ENCODE data around the gene BCAS2. TPM values are rescaled to one million over a fixed set of nuclear protein-coding genes. Genes with fewer than 3 reads are reported as not detected.

Gene BCAS2
- total RNA-seq, 1 donor from 2014 or later: 58.4 TPM

GRCh38 chr1:114558544-114558943 is 22.9 kb downstream of the BCAS2 start:
- TF ChIP-seq CTCF (IDR thresholded peaks at IDR 0.05; ENCODE audit: insufficient read depth, low read length, poor library complexity, severe bottlenecking): no peak
- DNase-seq (ENCODE audit: low read depth): no peak
- no peak overlapping the region for H3K4me3 ChIP-seq (ENCODE audit: low read depth, low read length)
- H3K27me3 ChIP-seq (ENCODE audit: control insufficient read depth, insufficient read depth, low read length): no peaks in the 10 kb centered on the region
- no peaks in the 10 kb centered on the region for H3K36me3 ChIP-seq (ENCODE audit: control insufficient read depth, insufficient read depth, low read length)

GRCh38 chr1:114554577-114554976 is 26.8 kb downstream of the BCAS2 start:
- TF ChIP-seq CTCF (IDR thresholded peaks at IDR 0.05; ENCODE audit: insufficient read depth, low read length, poor library complexity, severe bottlenecking): no peak
- Histone ChIP-seq H3K36me3 (ENCODE audit: control insufficient read depth, insufficient read depth, low read length) (no peaks in the 10 kb centered on the region), H3K27me3 (ENCODE audit: control insufficient read depth, insufficient read depth, low read length) (no peaks in the 10 kb centered on the region), H3K4me3 (ENCODE audit: low read depth, low read length) (no peak overlapping the region)
- DNase-seq (ENCODE audit: low read depth): no peak

DNA sequence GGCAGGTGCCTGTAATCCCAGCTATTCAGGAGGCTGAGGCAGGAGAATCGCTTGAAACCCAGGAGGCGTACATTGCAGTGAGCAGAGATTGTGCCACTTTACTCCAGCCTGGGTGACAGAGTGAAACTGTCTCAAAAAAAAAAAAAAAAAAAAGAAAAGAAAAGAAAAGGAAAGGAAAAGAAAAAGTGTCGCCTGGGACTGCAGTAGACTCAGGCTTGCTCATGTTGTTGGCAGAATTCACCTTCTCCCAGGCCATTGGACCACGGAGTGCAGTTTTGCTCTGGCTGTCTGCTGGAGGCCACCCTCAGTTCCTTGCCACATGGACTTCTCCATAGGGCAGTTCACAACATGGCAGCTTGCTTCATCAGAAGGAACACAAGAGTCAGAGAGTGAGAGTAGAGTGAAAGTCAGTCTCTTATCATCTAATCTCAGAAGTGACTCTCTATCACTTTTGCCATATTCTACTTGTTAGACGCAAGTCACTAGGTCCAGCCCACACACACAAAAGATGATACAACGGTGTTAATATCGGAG is 29.2 kb downstream of the BCAS2 start:
- DNase-seq (ENCODE audit: low read depth): no peak
- no peak overlapping the region for H3K4me3 ChIP-seq (ENCODE audit: low read depth, low read length)
- H3K27me3 ChIP-seq (ENCODE audit: control insufficient read depth, insufficient read depth, low read length): no peaks in the 10 kb centered on the region
- no peak for TF ChIP-seq CTCF (IDR thresholded peaks at IDR 0.05; ENCODE audit: insufficient read depth, low read length, poor library complexity, severe bottlenecking)
- H3K36me3 ChIP-seq (ENCODE audit: control insufficient read depth, insufficient read depth, low read length): no peaks in the 10 kb centered on the region

GRCh38 chr1:114551400-114551799 is 30.0 kb downstream of the BCAS2 start:
- H3K36me3 ChIP-seq (ENCODE audit: control insufficient read depth, insufficient read depth, low read length): no peaks in the 10 kb centered on the region
- no peaks in the 10 kb centered on the region for H3K27me3 ChIP-seq (ENCODE audit: control insufficient read depth, insufficient read depth, low read length)
- DNase-seq (ENCODE audit: low read depth): no peak
- no peak overlapping the region for H3K4me3 ChIP-seq (ENCODE audit: low read depth, low read length)
- TF ChIP-seq CTCF (IDR thresholded peaks at IDR 0.05; ENCODE audit: insufficient read depth, low read length, poor library complexity, severe bottlenecking): no peak

DNA sequence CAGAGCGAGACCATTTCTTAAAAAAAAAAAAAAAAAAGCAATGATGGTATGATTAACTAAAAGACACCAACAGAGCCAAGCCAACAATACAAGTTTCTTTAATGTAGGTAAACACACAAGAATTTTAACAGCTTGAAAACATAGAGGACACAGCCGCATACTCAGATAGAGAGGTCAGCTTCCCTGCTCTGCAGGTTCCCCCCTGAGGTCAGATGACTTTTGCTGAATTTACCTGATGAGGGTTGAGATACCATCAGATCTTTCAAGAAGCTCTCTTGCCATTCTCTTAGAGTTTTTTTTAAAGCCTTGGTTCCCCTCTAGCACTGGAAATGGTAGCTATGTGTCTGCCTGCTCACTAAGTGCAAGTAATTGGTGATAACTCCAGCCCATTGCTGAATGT is 31.1 kb downstream of the BCAS2 start:
- TF ChIP-seq CTCF (IDR thresholded peaks at IDR 0.05; ENCODE audit: insufficient read depth, low read length, poor library complexity, severe bottlenecking): no peak
- Histone ChIP-seq H3K27me3 (ENCODE audit: control insufficient read depth, insufficient read depth, low read length) (no peaks in the 10 kb centered on the region), H3K4me3 (ENCODE audit: low read depth, low read length) (no peak overlapping the region), H3K36me3 (ENCODE audit: control insufficient read depth, insufficient read depth, low read length) (no peaks in the 10 kb centered on the region)
- DNase-seq (ENCODE audit: low read depth): no peak

DNA sequence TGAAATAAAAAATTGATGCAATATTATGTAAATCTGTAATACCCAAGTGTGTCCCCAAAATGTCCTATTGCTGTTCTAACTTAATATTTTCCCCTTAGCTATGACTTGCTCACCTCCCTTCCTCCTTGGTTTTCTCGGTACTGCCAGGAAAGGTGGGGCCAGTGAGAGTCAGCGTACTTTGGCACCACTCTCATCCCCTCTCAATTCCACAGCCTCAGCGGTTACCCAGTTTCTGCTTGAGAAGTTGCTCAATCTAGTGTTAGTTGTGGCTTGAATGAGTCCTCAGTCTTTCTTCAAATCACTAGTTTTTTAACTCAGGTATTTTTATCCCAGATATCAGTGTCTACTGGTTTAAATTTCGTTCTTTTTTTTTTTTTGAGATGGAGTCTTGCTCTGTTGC is 32.3 kb downstream of the BCAS2 start:
- TF ChIP-seq CTCF (IDR thresholded peaks at IDR 0.05; ENCODE audit: insufficient read depth, low read length, poor library complexity, severe bottlenecking): no peak
- H3K27me3 ChIP-seq (ENCODE audit: control insufficient read depth, insufficient read depth, low read length): no peaks in the 10 kb centered on the region
- no peak for DNase-seq (ENCODE audit: low read depth)
- no peak overlapping the region for H3K4me3 ChIP-seq (ENCODE audit: low read depth, low read length)
- no peaks in the 10 kb centered on the region for H3K36me3 ChIP-seq (ENCODE audit: control insufficient read depth, insufficient read depth, low read length)
